ENCODE results near the gene SUN2.

SUN2 gene

DNA sequence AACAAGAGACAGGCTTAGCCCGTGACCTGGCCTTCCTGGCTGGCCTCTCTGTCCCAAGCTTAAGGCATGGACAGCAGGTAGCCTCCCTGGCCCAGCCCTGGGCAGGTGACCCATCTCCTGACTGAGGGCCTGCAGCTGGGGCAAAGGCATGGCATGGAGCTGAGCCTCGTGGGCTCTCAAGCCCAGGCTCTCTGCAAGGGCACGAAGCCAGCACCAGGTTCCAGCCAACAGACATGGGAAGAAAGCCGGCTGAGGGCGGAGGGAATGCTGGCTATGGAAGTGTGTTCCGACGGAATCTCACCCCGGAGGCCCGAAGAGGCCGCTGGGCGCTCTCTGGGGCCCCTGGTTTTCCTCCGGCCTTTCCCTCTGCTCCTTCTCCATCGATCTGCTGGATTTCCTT lies 25.2 kb upstream of the SUN2 start:
- DNase-seq (ENCODE audit: low read depth, low spot score) = no peak

DNA sequence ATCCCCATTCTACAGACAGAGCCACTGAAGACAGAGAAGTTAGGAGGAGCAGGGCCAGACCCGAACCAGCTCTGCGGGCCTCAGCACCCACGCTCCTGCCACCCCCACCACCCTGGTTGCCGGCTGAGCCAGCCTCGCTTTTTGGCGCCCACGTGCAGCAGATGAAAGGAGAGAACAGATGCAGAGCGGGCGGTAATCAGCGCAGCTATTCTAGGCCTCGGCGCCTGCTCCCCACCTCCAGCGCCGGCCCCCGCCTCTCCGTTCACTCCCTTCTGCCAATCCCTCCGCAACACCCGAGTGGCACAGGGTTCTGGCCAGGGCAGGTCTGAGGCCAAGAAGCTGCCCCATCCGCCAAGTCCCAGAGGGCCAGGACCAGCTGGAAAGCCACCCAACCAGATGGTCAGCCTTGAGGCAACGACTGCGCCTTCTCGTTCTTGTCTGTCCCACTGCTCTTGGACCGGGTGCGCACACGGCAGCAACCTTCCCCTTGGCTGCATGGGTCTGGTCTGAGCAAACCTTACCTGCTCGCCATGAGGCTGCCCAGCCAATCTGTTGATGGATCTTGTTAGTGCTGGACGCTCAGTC lies 21.4 kb upstream of the SUN2 start:
- DNase-seq (ENCODE audit: low read depth, low spot score) = no peak

DNA sequence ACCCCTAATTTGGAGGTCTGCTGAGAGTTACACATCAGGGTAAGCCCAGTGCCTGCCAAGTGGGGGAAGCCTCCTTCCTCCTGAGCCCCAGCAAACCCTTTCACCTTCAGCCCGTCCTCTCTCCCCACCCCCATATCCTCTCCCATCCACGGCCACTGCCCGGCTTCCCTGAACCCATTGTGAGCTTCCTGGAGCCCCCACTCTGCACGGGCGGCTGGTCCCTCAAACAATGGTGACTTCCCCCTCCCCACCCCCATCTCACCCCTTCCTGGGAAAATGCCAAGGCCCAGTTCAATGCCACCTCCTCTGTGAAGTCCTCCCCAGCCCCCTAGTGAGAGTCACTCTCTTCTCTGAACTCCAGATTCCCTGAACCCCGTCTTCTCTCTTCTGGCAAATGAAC lies 20.3 kb upstream of the SUN2 start:
- DNase-seq (ENCODE audit: low read depth, low spot score) = no peak

DNA sequence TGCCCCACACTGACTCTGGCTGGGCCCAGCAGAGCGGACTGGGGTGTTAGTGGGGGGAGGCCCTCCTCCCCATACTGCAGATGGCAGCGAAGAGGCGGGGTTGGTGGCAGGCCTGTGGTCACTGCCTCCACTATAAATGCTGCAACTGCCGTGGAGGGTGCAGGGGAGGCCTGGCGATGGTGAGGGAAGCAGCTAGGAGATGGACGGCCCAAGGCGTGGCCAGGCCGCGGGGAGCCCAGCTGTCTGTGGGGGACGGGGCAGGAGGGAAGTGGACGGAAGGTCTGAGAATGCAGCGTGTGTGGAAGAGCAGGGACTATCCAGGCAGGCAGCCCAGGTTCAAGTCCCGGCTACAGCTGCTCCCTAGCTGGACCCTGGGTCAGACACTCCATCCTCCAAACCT lies 19.9 kb upstream of the SUN2 start:
- DNase-seq (ENCODE audit: low read depth, low spot score) = no peak

DNA sequence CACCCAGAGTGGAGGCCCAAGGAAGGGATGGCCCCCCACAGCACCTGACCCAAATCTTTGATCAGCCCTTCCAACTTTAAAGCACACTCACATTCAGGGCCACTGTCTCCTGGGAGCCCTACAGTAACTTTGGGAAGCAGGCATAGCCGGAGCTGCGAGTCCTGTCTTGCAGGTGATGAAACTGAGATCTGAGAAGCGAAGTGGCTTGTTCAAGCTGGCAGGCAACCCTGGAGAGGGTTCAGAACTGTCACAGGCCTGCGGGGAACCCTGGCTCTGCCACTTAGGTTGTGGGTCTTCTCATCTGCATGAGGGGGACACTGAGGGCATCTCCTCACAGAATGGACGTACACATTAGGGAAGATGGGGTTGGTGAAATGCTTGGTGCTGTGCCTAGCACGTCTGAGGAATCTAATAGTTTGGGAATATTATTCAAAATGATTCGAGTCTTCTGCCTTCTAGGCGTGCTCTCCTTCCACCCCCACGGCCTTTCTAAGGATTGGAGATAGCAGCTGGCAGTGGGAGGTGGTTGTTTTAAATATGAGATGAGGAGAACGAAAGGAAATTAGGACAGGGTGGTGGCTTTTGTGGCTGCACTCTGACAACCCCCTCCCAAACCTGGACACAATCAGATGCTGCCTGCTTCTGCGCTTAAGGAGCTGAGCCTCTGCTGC lies 18.8 kb upstream of the SUN2 start:
- DNase-seq (ENCODE audit: low read depth, low spot score) = no peak

DNA sequence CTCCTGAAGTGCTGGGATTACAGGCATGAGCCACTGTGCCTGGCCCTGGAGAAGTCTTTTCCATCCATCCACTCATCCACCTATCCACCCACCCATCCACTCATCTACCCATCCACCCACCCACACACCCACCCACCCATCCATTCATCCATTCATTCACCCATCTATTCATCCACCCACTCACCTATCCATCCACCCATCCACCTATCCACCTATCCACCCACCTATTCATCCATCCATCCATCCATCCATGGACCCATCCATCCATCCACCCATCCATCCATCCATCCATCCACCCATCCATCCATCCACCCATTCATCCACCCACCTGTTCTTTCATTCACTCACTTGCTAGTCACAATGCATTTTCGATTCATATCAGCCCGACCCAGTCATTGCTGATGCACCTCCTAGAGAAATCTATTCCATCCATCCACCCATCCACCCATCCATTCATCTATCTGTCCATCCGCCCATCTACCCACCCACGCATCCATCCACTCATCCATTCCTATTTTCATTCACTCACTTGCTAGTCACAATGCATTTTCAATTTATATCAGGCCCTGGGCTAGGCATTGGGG lies 17.7 kb upstream of the SUN2 start:
- no peak for DNase-seq (ENCODE audit: low read depth, low spot score)

DNA sequence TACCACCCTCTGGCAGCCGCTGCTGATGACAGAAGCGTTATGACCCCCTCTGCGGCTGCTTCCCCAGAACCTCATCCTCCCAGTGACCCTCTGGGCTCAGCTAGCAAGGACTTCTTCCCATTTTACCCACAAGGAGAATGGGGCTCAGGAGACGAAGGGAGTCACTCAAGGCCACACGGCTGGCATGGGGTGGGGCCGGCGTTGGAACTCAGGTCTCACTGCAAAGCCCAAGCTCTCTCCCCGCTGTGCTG lies 16.8 kb upstream of the SUN2 start:
- DNase-seq (ENCODE audit: low read depth, low spot score) = no peak

DNA sequence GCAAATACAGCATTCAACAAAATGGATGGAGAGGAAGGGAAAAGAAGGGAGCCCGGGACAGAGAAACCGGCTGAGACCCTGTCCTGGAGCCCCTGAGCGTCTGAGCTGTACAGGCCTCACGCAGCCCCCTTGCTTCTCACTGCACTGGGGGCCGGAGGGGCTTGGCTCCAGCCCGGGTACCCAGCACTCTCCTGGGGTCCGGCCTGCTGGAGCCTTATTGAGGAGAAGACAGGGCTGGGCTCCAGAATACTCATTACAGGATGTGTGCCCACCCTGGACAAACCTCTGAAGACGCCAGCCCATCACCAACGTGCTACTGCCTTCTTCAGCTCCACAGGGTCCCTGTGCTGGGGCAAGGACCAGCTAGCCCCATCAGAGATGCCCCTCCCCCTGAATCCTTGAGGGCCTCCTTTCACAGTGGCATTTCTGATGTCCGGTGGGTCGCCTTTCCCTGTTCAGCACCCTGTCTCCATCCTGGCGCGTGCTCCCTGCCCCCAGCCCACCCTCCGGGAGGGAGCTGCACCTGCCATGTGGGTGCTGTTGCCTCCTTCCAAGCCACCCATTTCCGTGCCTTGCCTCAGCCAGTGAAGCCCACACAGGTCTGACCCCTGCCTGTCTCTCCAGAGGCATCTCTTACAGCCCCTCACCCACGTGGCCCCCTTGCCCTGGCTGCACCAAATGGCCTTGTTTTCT lies 14.6 kb upstream of the SUN2 start:
- no peak for DNase-seq (ENCODE audit: low read depth, low spot score)

DNA sequence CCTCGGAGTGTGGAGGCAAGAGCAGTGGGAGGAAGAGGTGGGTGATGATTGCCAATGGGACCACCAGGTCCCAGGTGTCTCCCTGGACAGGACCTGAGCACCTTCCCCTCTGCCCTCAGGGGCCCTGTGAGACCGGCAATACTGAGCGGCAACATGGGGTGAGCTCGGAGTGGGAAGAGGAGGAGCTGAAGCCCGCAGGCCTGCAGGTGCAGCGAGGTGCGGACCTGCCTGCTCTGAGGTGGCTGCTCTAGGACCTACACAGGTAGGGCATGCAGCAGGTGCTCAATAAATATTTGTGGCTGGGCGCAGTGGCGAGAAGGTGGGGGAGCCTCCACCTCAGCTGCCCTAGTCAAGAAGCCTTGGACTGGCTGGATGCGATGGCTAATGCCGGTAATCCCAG lies 12.2 kb upstream of the SUN2 start:
- DNase-seq (ENCODE audit: low read depth, low spot score) = no peak

DNA sequence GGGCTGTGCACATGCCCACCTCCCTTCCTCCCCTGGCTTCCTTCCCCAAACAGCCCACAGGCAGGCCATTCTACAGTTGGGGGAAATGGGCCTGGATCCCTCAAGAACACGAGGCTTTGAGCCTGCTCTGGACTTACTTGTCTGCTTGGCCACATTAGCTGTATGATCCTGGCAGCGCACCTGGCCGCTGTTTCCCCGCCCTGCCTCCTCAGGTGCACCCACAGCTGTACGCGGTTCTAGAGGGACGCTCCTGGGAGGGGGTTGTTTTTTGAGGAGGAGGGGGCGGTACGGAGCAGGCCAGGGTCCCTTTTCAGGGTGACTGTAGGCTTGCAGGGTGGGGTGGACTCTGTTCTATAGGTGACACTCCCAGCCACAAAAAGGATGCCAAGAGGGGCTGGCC lies 11.5 kb upstream of the SUN2 start:
- DNase-seq (ENCODE audit: low read depth, low spot score) = no peak

DNA sequence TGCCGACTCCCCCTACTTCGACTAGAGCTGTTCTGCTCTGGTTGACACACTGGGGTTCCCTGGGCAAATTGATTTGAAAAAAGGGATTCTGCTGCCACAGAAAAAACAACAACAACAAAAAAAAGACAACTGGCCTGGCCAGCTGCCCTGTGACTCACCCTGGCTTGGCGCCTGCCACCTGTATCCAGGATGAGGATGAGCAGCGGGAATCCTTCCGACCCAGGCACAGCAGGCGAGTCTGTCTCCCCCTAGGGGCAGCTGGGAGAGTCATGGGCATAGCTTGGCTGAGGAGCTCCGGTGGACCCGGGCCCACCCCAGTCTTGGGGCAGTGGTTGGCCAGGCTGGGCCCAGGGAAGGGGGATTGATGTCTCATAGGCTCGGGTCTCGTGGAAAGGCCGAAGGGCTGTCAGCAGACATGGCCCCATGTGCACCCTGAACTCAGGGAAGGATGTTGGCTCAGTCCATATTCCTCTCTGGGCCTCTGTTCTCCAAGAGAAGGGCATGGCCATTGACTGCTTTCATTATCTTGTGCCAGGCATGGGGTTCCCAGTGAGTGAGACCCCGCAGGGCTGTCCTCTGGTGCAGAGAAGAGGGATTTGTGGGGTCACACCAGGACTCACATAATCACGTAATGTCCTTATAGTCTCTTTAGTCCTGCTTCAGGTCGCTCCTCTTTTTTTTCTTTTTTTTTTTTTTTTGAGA lies 10.4 kb upstream of the SUN2 start:
- DNase-seq (ENCODE audit: low read depth, low spot score) = no peak

DNA sequence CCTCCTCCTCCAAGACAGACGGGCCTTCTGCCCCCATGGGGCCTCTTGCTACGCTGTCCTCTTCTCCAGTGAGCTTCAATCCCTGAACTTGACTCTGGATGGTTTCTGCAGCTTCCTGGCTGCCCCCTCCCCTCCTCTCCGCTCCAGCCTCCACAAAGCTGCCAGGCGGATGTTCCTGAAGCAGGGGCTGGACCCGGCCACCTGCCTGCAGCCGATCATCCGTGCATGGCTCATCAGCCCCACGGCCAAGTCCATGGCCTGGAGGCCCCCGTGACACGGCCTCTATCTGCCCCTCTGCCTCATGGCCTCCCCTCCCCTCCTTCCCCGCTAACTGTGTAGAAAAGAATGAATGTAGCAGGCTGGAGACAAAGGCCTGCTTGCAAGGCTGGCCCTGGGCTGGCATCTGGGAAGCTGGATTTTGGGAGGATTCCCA lies 6.8 kb upstream of the SUN2 start:
- no peak for DNase-seq (ENCODE audit: low read depth, low spot score)

DNA sequence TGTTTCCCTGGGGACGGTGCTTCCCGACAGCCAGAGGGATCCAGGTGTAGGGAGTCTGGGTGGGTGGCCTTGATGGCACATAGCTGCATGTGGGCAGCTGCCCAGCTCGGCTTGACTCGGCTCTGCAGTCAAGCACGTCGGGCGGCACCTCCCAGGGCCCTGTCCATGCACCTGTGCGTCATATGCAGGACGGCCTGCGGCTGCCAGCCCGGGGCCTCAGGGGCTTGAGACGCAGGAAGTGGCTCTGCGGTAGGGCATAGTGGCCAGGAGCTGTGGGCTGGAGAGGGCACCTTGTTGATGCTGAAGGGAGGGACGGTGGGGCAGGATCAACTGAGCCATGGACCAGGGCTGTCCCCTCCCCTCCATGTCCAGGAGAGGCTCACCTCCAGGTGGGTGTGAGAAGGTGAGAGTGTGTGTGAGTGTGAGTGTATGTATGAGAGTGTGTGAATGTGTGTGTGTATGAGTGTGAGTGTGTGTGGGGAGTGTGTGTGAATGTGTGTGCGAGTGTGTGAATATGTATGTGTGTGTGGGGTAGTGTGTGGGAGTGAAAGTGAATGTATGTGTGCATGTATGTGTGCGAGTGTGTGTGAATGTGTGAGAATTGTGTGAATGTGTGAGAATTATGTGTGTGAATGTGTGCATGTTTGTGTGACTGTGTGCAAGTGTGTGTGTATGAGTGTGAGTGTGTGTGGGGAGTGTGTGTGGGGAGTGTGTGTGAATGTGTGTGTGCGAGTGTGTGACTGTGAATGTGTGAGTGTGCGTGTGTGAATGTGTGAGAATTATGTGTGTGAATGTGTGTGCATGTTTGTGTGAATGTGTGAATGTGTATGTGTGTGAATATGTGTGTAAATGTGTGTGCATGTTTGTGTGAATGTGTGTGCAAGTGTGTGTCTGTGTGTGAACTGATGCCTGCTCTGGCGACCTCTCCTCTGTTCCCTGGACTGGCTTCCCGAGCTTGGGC lies 5.7 kb upstream of the SUN2 start:
- DNase-seq (ENCODE audit: low read depth, low spot score) = no peak

DNA sequence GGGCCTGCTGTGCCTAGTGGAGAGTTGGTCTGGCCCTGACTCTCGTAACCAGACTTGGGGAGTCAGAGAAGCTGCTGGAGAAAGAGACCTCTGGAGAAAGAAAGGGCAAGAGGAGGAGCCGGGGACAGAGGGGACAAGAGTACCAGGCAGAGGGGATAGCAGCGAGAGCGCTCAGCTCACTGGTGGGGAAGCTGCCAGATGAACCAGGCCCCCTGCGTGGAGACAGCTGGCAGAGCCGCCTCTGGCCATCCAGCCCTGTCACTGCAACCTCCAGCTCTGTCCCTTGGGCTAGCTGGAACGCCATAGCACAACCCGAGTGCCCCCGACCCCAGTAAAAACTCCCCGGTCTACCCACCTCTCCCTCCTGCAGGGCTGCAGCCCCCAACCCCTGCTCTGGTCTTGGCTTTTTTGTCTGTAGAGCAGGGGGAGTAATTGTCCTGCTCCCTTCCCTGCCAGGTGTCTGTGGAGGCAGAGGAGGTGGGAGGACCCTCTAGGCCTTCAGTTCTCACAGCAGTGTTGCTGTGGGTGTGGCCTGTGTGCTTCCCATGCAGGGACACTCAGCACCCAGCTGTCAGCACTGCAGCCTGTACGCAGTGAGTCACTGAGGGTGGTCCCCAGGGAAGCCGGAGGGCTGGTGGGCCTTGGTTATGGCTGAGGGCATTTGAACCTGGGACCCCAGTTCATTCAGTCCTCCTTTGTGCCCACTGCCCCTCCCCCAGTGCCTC lies 4.8 kb upstream of the SUN2 start:
- no peak for DNase-seq (ENCODE audit: low read depth, low spot score)

DNA sequence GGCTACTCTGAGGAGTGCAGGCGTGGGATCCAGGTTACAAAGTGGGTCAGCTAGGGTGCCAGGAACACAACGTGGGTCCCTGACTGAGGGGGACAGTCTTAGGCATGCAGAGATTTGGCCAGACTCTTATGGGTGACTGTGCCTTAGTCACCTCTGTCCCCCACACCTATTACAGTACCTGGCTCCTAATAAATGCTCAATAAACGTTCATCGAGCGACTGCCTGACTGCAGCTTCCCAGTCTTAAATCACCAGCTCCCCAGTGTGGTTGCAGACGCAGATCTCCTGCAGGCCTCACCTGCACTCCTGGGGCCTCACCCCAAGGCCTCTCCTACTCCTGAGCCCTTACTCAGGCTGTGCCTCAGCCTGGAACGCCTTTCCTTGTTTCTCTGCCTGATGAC lies 3.2 kb upstream of the SUN2 start:
- no peak for DNase-seq (ENCODE audit: low read depth, low spot score)

DNA sequence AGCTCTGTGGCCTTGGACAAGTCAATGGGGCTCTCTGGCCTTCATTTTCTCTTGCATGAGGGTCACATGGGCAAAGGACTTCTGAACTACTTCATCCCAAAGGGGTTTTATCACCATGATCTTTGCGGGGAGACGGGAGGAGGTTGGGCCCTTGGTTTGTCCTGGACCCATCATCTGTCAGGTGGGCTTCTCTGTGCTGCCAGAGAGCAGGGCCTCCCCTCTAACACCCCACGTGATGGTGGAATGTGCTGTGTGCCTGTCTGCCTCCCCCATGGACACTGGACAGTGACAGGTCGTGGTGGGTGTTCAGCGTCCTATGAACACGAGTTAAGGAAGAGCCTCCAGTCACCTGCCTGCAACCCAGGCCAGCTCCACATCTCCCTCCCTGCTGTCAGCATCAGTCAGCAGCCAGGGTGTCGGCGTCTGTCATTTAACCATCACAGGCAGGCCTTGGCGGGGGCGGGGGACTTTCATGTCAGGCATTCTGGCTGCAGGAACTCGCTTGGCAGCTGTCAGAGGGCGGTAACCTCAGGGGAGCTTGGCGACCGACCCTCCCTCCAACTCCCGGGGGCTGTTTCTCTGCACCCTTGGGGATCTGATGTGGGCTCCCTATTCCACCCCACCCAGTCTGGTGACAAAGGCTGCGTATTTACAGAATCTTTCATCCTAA lies 2.6 kb upstream of the SUN2 start:
- DNase-seq (ENCODE audit: low read depth, low spot score) = peak; percentile 62

DNA sequence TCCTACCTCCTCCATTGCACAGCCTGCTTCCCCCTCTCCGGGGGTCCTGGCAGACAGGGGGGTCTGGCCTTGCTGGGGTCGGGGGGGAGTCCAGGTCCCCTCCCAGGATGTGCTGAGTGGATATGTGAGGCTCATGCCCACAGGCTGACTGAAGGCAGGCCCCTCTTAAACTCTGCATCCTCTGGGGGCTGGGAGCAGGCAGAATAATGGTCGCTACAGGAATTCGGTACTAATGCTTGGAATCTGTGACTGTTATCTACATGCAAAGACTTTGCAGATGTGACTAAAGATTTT lies 1.6 kb upstream of the SUN2 start:
- DNase-seq (ENCODE audit: low read depth, low spot score) = no peak

DNA sequence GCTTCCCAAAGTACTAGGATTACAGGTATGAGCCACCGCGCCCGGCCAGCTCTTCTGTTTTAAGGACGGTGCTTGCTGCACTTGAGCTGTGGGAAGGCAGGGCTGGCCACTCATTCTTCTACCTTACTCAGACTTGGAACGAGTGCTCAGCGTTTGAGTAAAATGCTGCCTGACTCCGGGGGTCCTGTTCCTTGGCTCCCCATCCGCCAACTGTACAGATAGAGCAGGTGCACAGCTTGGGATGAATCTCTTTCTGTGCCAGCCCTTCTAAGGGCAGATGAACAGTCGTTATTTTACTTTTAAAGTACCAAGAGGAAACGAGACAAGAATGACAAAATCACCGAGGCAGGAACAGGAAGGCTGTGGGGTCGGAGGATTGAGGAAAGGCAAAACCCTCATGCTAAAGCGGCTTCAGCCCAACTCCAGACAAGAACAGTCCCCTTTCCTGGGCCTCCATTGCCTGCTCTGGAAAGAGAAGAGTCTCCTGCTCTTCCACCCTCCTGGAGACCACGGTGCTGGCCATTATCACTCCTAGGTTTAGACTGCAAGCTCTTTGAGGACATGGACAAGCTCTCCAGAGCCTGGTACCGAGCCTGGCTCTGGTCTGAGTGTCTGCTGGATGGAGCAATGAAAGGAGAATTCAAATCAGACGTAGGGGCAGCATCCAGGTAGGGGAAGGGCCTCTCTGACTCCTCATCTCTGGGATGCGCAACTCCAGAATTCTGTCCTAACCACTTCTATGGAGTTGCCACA lies 1.1 kb upstream of the SUN2 start:
- DNase-seq (ENCODE audit: low read depth, low spot score) = no peak

DNA sequence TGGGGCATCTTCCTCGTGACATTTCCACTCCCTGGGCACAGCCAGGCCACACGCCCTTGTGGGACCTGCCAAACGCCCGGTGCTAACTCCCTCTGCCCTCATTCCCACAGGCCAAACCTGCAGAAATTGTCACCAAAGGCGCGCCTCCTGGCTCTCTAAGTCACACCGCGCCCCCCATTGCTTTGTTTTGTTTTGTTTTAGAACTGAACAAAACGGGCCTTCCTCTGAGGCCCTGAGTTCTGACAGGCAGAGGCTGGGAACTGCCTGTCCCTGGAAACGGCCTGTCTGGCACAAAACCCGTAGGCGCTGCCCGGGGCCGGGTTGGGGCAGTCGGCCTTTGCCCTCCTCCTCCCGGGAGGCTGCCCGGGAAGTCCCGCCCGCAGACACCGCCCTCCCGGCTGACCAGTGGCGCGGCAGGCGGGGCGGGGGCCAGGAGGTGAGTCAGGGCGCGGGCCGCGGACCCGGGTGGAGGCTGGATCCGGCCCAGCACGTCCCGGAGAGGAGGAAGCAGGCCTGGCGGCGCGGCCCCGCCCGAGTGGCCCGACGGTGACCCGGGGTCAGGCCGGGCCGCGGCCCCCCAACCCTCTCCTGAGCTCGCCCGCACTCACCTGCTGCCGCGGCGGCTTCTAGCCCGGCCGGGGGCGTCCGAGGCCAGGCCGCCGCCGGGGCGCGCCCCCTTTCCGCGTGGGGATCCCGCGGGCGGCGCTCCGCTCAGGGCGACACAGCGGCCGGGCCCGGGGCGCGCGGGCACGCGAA lies 465 bp downstream of the SUN2 start:
- DNase-seq (ENCODE audit: low read depth, low spot score) = no peak

Measured in activated naive CD8-positive, alpha-beta T cell treated with anti-CD3 and anti-CD28 coated beads, Interleukin-2, amount 50 U/mL, for 16 hours (primary cell).